ENCODE data around the gene RCVRN. TPM values are rescaled to one million over a fixed set of nuclear protein-coding genes. Genes with fewer than 3 reads are reported as not detected.

RCVRN gene
- total and polyA plus RNA-seq, 12 donors, result 0.13 to 0.91 (median 0.47) TPM; not detected in 8

DNA sequence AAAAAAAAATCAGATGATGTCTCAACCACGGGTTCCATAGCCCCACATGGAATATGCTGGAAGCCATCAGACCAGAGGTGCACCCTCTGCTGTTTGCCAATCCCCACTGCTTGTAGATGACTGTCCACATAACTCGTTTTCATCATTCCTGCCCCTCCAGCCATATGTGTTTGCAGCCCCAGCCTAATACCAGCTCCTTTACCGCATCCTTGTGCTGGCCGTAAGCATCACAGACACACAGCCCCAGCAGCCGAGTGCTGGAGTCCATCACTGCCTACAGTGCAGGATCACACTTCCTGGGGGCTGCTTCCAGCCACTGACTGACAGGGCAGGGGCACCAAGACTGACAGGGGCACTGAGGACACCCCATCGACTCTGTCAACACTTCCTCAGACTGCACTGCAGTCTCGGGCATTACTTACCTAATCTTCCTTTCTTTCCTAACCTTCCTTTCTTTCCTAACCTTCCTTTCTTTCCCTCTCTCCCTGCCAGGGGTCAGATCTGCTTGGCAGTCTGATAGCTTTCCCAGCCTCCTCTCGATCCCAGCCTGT, 5.0 kb downstream of the RCVRN start:
- Histone ChIP-seq H3K27ac (peak overlapping the region in 2 of 5 donors; percentile 38 to 58), H3K4me1 (replicated peaks in 1 of 2) (peaks cover 0 to 6% of the 10 kb centered on the region in 2 donors), H3K9me3 (replicated peaks in 1 of 3) (no peaks in the 10 kb centered on the region), H3K4me3 (no peak overlapping the region), H3K36me3 (replicated peaks in 1 of 2) (no peaks in the 10 kb centered on the region), H3K27me3 (no peaks in the 10 kb centered on the region)
- no peak for TF ChIP-seq POLR2A (IDR thresholded peaks at IDR 0.05)
- TF ChIP-seq, protein P1, sequence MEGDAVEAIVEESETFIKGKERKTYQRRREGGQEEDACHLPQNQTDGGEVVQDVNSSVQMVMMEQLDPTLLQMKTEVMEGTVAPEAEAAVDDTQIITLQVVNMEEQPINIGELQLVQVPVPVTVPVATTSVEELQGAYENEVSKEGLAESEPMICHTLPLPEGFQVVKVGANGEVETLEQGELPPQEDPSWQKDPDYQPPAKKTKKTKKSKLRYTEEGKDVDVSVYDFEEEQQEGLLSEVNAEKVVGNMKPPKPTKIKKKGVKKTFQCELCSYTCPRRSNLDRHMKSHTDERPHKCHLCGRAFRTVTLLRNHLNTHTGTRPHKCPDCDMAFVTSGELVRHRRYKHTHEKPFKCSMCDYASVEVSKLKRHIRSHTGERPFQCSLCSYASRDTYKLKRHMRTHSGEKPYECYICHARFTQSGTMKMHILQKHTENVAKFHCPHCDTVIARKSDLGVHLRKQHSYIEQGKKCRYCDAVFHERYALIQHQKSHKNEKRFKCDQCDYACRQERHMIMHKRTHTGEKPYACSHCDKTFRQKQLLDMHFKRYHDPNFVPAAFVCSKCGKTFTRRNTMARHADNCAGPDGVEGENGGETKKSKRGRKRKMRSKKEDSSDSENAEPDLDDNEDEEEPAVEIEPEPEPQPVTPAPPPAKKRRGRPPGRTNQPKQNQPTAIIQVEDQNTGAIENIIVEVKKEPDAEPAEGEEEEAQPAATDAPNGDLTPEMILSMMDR (IDR thresholded peaks at IDR 0.05), result no peak
- no peak for DNase-seq
- intact Hi-C loops (cut with DNase I), result no loop called here
- 29 to 38% (median 35%) methylated on average over 7 to 8 of the region's 8 CpGs for WGBS, 4 donors

DNA sequence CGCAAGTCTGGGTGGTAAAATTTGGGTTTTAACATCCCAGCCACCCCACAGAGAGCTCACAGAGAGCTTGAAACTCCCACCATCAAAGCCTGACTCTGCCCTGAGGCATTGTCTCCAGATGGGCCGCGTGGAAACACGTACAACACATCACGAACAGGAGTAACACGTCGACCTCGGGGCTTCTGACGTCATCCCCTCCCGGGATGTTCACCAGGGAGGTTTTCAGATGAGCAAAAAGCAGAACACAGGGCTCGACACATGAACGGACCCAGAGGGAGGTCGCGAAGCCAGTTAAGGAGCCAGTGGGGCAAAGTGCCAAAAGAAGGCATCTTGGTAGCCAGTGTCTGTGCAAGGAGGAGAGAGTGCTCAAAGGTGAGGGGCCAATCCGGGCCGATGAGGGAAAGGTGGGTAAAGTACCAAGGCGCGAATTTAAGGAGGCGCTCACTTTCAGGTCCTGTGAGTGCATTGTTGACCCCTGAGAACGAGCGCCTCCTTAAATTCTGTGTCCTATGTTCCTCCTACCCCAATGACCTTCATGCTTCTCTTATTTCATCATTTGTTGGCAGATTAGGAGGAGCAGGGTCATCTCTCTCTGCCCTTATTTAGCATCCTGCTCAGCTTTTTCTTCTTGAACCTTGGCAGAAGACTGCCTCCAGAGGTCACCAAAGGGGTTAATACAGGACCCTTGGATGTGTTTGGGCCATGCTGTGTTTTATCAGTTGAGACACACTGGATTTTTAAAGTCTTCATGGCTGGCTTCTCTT, 5.6 kb downstream of the RCVRN start:
- intact Hi-C loops (cut with DNase I), result no loop called here
- H3K4me1 ChIP-seq (replicated peaks in 1 of 2), result peaks cover 0 to 6% of the 10 kb centered on the region in 2 donors
- no peaks in the 10 kb centered on the region for H3K27me3 ChIP-seq
- H3K27ac ChIP-seq, result peak overlapping the region in 1 of 5 donors; percentile 58
- no peak overlapping the region for H3K4me3 ChIP-seq
- peak in 5 of 7 donors; percentile 6 to 68 (median 32) for DNase-seq
- 54 to 65% (median 63%) methylated on average over 20 to 21 of the region's 21 CpGs for WGBS, 4 donors
- no peak for TF ChIP-seq POLR2A (IDR thresholded peaks at IDR 0.05)
- TF ChIP-seq, protein P1 (IDR thresholded peaks at IDR 0.05), result no peak
- H3K9me3 ChIP-seq (replicated peaks in 1 of 3), result no peaks in the 10 kb centered on the region
- no peaks in the 10 kb centered on the region for H3K36me3 ChIP-seq (replicated peaks in 1 of 2)

DNA sequence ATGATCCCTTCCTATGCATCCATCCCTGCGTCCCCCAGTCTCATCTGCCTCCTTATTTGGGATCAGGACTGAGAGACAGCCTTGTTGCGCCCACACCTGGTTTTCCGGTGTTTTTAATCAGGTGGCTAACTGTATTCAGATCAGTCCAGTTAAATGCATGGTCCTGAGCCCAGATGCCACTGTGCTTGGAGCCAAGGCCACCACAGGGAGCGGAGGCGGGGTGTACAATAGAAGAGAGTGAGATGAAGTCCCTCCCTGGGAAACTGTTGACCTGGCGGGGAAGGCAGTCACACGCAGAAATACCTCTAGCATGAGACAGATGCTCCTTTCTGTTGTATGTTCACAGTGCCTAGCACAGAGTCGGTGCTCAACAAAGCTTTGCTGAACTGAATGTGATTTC, 6.3 kb downstream of the RCVRN start:
- peak overlapping the region in 1 of 5 donors; percentile 58 for H3K27ac ChIP-seq
- no peaks in the 10 kb centered on the region for H3K27me3 ChIP-seq
- no peaks in the 10 kb centered on the region for H3K36me3 ChIP-seq (replicated peaks in 1 of 2)
- TF ChIP-seq POLR2A (IDR thresholded peaks at IDR 0.05), result no peak
- TF ChIP-seq, protein P1 (IDR thresholded peaks at IDR 0.05), result no peak
- no peaks in the 10 kb centered on the region for H3K9me3 ChIP-seq (replicated peaks in 1 of 3)
- peaks cover 0 to 6% of the 10 kb centered on the region in 2 donors for H3K4me1 ChIP-seq (replicated peaks in 1 of 2)
- no peak for DNase-seq
- 87 to 92% (median 89%) methylated on average over 8 of the region's 8 CpGs for WGBS, 4 donors
- intact Hi-C loops (cut with DNase I), result no loop called here
- H3K4me3 ChIP-seq, result no peak overlapping the region

DNA sequence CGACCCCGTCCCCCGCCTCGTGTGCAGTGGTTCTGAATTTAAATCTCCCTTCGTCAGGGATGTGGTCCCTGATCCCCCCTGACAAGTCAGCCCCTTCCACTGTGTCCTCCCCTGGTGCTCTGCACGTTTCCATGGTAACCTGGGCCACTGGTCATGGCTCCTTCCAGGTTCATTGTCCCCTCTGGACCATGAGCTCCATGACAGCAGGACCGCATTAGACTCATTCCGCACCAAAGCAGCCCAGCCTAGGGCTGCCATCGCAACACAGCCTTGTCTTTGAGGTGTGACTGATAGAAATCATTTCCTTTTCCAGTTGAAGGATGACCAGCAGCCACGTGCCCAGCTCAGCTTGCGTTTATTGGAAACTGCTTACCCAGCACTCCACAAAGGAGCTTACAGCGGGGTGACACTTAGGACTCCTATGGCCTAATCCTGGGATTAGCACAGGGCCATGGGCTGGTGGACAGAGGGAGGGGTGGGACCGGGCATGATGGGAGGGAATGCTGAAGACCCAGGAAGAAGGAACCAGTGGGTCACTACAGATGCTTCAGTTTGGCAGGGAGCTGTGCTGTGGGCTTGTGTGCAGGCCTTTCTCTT, 7.6 kb downstream of the RCVRN start:
- WGBS, 4 donors, result 76 to 85% (median 79%) methylated on average over 12 to 13 of the region's 13 CpGs
- H3K4me3 ChIP-seq, result no peak overlapping the region
- no peak overlapping the region for H3K27ac ChIP-seq
- H3K36me3 ChIP-seq (replicated peaks in 1 of 2), result no peaks in the 10 kb centered on the region
- no peak for DNase-seq
- H3K27me3 ChIP-seq, result no peaks in the 10 kb centered on the region
- TF ChIP-seq, protein P1 (IDR thresholded peaks at IDR 0.05), result no peak
- TF ChIP-seq POLR2A (IDR thresholded peaks at IDR 0.05), result no peak
- peaks cover 0 to 6% of the 10 kb centered on the region in 2 donors for H3K4me1 ChIP-seq (replicated peaks in 1 of 2)
- no peaks in the 10 kb centered on the region for H3K9me3 ChIP-seq (replicated peaks in 1 of 3)
- intact Hi-C loops (cut with DNase I), result no loop called here

Measured in adrenal gland (tissue), 12 donors.